RWPE1 (cell line): ENCODE measurements around the gene ZNF223.

Experiments used
- CTCF ChIA-PET: fragments of 350-600 bp; sonication (Branson Sonifier 250); formaldehyde crosslinking; extraction: SDS; loops from one replicate; lab custom pipeline; 2021; lab: Yijun Ruan, JAX
- POLR2A ChIA-PET: fragments of 400-600 bp; formaldehyde crosslinking; extraction: SDS; loops from one replicate; lab custom pipeline; 2020; ENCODE audit warnings: antibody characterized with exemption; ENCODE audit not compliant: low non-redundant PET; lab: Yijun Ruan, JAX
- DNase-seq: peaks from one replicate; pipeline ENCODE4 v3.0.0; 2012; ENCODE audit warnings: low spot score
- H3K27ac ChIP-seq: fragments of 450-650 bp; 2 replicates; pipeline ENCODE4 v1.5.1; 2017
- CTCF ChIP-seq: fragments of 450-650 bp; conservative IDR thresholded peaks from 2 replicates; pipeline ENCODE4 v1.5.1; 2017; ENCODE audit warnings: low read depth, mild to moderate bottlenecking

ZNF223 gene

GRCh38 chr19:44093931-44094765 lies 42.3 kb downstream of the ZNF223 start, which contains the start of gene ZNF224:
Gene ZNF224 (plus strand): TSS chr19:44094361. CDS start chr19:44097874, 3,513 bp downstream.
- DNase-seq: peak; percentile 90
- no peak for TF ChIP-seq CTCF
- ChIA-PET CTCF (interaction anchor here (0.6 to 1.2 kb wide), 2 partner anchors 160 to 225 kb away, joined by 3 to 4 read pairs; no protein-coding TSS in a partner anchor), POLR2A (no interaction called here)
- peak within 1 kb of the TSS; percentile 77 for H3K27ac ChIP-seq

DNA sequence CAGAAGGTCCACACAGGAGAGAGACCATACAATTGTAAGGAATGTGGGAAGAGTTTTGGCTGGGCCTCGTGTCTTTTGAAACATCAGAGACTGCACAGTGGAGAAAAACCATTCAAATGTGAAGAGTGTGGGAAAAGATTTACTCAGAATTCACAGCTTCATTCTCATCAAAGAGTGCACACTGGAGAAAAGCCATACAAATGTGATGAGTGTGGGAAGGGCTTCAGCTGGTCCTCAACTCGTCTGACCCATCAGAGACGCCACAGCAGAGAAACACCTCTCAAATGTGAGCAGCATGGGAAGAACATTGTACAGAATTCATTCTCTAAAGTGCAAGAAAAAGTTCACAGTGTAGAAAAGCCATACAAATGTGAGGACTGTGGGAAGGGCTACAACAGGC lies 55.9 kb downstream of the ZNF223 start:
- ChIA-PET CTCF (no interaction called here), POLR2A (no interaction called here)
- no peak overlapping the region for H3K27ac ChIP-seq
- no peak for DNase-seq
- no peak for TF ChIP-seq CTCF

DNA sequence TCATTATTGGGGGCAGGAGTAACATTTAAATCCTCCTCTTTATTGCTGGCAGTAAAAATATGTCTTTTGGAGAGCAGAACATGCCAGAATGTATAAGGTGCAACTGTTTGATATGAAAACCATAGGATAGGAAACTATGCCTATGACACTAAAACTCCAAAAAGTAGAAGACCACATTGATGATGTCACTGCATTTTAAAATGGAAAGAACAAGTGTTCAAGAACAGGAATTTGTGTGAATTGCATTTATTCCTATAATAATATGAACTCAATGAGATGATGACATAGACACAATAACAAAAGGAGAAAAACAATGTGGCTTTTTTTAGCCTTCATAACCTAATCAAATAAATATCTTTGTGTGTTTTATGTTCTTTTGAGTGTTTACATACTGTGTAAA lies 57.6 kb downstream of the ZNF223 start:
- POLR2A ChIA-PET: no interaction called here
- CTCF ChIA-PET: no interaction called here
- no peak for DNase-seq
- H3K27ac ChIP-seq: no peak overlapping the region
- no peak for TF ChIP-seq CTCF

GRCh38 chr19:44111910-44112463 lies 60.2 kb downstream of the ZNF223 start:
- TF ChIP-seq CTCF: no peak
- POLR2A ChIA-PET: no interaction called here
- CTCF ChIA-PET: no interaction called here
- DNase-seq: peak; percentile 4
- no peak overlapping the region for H3K27ac ChIP-seq

- no peak for TF ChIP-seq CTCF
- DNase-seq: no peak
- ChIA-PET POLR2A (no interaction called here), CTCF (no interaction called here)
- H3K27ac ChIP-seq: peak overlapping the region; percentile 78
Measured at GRCh38 chr19:44112802-44113137, 60.9 kb downstream of the ZNF223 start.

DNA sequence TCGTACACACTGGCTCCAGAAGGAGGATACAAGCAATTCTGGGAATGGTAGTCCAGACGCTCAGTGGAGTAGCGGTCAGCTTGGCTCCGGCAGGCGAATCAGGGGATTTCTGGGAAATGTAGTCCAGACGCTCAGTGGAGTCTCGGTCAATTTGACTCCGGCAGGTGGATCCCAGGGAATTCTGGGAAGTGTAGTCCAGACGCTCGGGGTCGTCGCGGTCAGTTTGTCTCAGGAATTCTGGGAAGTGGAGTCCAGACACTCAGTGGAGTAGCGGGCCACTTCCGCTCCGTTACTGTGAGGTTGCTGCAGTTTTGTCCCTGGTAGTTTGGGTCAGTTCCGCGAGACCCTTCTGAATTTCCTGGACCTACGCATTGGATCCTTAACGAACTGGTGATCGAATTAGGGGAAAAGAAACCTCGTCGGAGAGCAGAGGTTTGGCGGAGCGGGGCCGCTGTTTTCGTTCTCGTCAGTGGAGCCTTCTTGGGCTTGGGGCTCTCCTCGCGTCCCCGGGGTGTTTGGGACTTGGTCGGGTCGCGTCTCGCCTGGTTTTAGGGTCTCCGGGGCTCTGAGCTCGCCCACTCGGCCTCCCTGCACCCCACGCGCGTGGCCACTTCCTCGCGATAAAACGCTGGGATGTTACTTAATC lies 61.4 kb downstream of the ZNF223 start, which contains the start of gene ZNF225:
Gene ZNF225, plus strand, starts transcription at position 262 of the 646 bp plus-strand sequence. CDS start 2,429 bp downstream, outside the sequence.
- no peak for TF ChIP-seq CTCF
- H3K27ac ChIP-seq: peak within 1 kb of the TSS; percentile 78
- ChIA-PET POLR2A (no interaction called here), CTCF (no interaction called here)
- DNase-seq: peak; percentile 91
